Caco-2 (cell line): Measurements from ENCODE around the gene EPYC. TPM values are rescaled to one million over a fixed set of nuclear protein-coding genes. Genes with fewer than 3 reads are reported as not detected.

Experiments used
- Bru-seq: library from RNA; stranded (reverse); fragments of 400-500 nt; gene quantifications from one replicate; lab custom pipeline; 2021; lab: Mats Ljungman, UMichigan
- BruChase-seq, 2 experiments: library from RNA; stranded (reverse); fragments of 400-500 nt; gene quantifications; one replicate each; lab custom pipeline; 2021; lab: Mats Ljungman, UMichigan
- BruUV-seq: library from RNA; stranded (reverse); fragments of 400-500 nt; replicated peaks from 2 replicates; lab custom pipeline; 2021; lab: Mats Ljungman, UMichigan
- CTCF ChIA-PET: fragments of 300-600 bp; sonication (Branson Sonifier 250); formaldehyde crosslinking; loops from one replicate; lab custom pipeline; 2022; ENCODE audit warnings: antibody characterized with exemption; lab: Charles Lee
- POLR2A ChIA-PET: fragments of 300-600 bp; sonication (Branson Sonifier 250); formaldehyde crosslinking; loops from one replicate; lab custom pipeline; 2022; ENCODE audit warnings: antibody characterized with exemption; lab: Charles Lee
- DNase-seq, 2 experiments: peaks; one replicate each; pipeline versions ENCODE4 v3.0.0 to v3.0.0-alpha.2; 2020 to 2022
- H3K27me3 ChIP-seq: replicated peaks from 2 replicates; pipeline ENCODE4 v1.6.0; 2011; ENCODE audit warnings: low read length; ENCODE audit not compliant: control insufficient read depth, insufficient read depth
- H3K36me3 ChIP-seq: 2 replicates; pipeline ENCODE4 v1.5.1; 2011; ENCODE audit warnings: low read length; ENCODE audit not compliant: control insufficient read depth, insufficient read depth
- H3K4me1 ChIP-seq: fragments of 250-450 bp; sonication (Bioruptor Pico); 2 replicates; pipeline ENCODE4 v1.5.1; 2020; ENCODE audit warnings: mild to moderate bottlenecking
- H3K4me3 ChIP-seq: 2 replicates; pipeline ENCODE4 v1.5.1; 2011; ENCODE audit warnings: low read depth, mild to moderate bottlenecking, control low read depth, low read length
- H3K9me3 ChIP-seq: fragments of 250-450 bp; sonication (Bioruptor Pico); 2 replicates; pipeline ENCODE4 v1.5.1; 2020; ENCODE audit warnings: mild to moderate bottlenecking, moderate library complexity
- H3K27ac Mint-ChIP-seq: one replicate; pipeline ENCODE4 v1.8.0; 2022; ENCODE audit warnings: mixed read lengths; ENCODE audit not compliant: unreplicated experiment
- H3K27me3 Mint-ChIP-seq: one replicate; pipeline ENCODE4 v1.8.0; 2022; ENCODE audit warnings: mixed read lengths; ENCODE audit not compliant: insufficient read depth, unreplicated experiment
- H3K36me3 Mint-ChIP-seq: one replicate; pipeline ENCODE4 v1.8.0; 2022; ENCODE audit warnings: mild to moderate bottlenecking, mixed read lengths; ENCODE audit not compliant: insufficient read depth, unreplicated experiment
- H3K4me1 Mint-ChIP-seq: one replicate; pipeline ENCODE4 v1.8.0; 2022; ENCODE audit warnings: low read depth, mixed read lengths; ENCODE audit not compliant: unreplicated experiment
- H3K4me3 Mint-ChIP-seq: one replicate; pipeline ENCODE4 v1.8.0; 2022; ENCODE audit warnings: mild to moderate bottlenecking, moderate library complexity, mixed read lengths; ENCODE audit not compliant: unreplicated experiment
- H3K9me3 Mint-ChIP-seq: one replicate; pipeline ENCODE4 v1.8.0; 2022; ENCODE audit warnings: mixed read lengths; ENCODE audit not compliant: unreplicated experiment
- intact Hi-C: fragments of 100-400 bp; cut with micrococcal nuclease; formaldehyde crosslinking; loops from one replicate; pipeline ENCODE4 v1.10.0; 2022; ENCODE audit not compliant: unreplicated experiment
- long read RNA-seq: library from polyadenylated mRNA; stranded (forward); transcript quantifications from one replicate; pipeline ENCODE4 v2.0.0, GENCODE V29; 2022
- total RNA-seq: library from RNA; stranded (reverse); gene quantifications from 2 replicates; pipeline ENCODE4 v1.2.3, GENCODE V29; 2022
- TF ChIP-seq, protein P1 (sequence below), 2 experiments: fragments of 200-600 bp in 1 of 2; IDR thresholded peaks; 1 replicate in 1 of 2; 2 replicates in 1 of 2; pipeline versions ENCODE4 v1.5.1 to v1.8.0; 2011 to 2022; ENCODE audit warnings: antibody characterized with exemption in 1 of 2, control low read depth in 1 of 2, inconsistent platforms in 1 of 2, low read depth in 1 of 2, low read length in 1 of 2, mild to moderate bottlenecking in 1 of 2, moderate library complexity in 1 of 2; ENCODE audit not compliant: insufficient read depth in 1 of 2, severe bottlenecking in 1 of 2, unreplicated experiment in 1 of 2

EPYC gene, protein sequence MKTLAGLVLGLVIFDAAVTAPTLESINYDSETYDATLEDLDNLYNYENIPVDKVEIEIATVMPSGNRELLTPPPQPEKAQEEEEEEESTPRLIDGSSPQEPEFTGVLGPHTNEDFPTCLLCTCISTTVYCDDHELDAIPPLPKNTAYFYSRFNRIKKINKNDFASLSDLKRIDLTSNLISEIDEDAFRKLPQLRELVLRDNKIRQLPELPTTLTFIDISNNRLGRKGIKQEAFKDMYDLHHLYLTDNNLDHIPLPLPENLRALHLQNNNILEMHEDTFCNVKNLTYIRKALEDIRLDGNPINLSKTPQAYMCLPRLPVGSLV
- total RNA-seq (not detected in 2 replicates), Bru-seq, nascent RNA (not detected), BruChase-seq, experiment 1, labeled RNA remaining after a 2-hour chase (not detected), BruChase-seq, experiment 2, labeled RNA remaining after a 6-hour chase (not detected)
- long read RNA-seq = 0 reads

DNA sequence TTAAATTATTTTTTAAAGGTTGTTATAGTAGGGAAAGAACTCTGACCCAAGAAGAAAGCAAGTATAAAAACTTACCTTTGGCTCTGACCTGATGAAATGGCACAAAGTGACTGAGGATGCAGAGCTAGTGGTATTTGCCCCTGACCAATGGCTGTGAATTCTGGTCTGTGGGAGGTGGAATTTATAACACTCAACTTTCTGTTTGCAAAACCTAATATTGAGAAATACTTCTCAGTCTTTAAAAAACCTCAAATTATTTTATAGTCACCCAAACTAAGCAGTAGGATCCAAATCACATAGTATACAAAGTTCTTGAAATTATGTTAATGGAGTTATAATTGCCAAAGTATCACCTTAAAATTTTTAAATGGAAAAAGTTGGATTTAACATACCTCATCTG is at the start of gene EPYC:
Gene EPYC (minus strand): TSS at position 101 of the 400 bp plus-strand sequence. CDS start 2,407 bp downstream, outside the sequence.
- DNase-seq = no peak
- Mint-ChIP-seq H3K27me3 (peaks cover 3% of the 10 kb centered on the region), H3K36me3 (no peaks in the 10 kb centered on the region), H3K4me3 (no peak within 1 kb of the TSS), H3K4me1 (peaks cover 5% of the 10 kb centered on the region), H3K27ac (no peak within 1 kb of the TSS), H3K9me3 (no peaks in the 10 kb centered on the region)
- CTCF ChIA-PET = no interaction called here
- Histone ChIP-seq H3K4me3 (no peak within 1 kb of the TSS), H3K36me3 (no peaks in the 10 kb centered on the region), H3K27me3 (no peaks in the 10 kb centered on the region), H3K9me3 (no peaks in the 10 kb centered on the region), H3K4me1 (no peaks in the 10 kb centered on the region)
- BruUV-seq = no TSS peak
- TF ChIP-seq, protein P1, sequence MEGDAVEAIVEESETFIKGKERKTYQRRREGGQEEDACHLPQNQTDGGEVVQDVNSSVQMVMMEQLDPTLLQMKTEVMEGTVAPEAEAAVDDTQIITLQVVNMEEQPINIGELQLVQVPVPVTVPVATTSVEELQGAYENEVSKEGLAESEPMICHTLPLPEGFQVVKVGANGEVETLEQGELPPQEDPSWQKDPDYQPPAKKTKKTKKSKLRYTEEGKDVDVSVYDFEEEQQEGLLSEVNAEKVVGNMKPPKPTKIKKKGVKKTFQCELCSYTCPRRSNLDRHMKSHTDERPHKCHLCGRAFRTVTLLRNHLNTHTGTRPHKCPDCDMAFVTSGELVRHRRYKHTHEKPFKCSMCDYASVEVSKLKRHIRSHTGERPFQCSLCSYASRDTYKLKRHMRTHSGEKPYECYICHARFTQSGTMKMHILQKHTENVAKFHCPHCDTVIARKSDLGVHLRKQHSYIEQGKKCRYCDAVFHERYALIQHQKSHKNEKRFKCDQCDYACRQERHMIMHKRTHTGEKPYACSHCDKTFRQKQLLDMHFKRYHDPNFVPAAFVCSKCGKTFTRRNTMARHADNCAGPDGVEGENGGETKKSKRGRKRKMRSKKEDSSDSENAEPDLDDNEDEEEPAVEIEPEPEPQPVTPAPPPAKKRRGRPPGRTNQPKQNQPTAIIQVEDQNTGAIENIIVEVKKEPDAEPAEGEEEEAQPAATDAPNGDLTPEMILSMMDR (IDR thresholded peaks at IDR 0.05; ENCODE audit: insufficient read depth in 1 of 2, low read depth in 1 of 2, low read length in 1 of 2, severe bottlenecking in 1 of 2, unreplicated experiment in 1 of 2) = no peak
- intact Hi-C loops = no loop called here
- POLR2A ChIA-PET = no interaction called here

DNA sequence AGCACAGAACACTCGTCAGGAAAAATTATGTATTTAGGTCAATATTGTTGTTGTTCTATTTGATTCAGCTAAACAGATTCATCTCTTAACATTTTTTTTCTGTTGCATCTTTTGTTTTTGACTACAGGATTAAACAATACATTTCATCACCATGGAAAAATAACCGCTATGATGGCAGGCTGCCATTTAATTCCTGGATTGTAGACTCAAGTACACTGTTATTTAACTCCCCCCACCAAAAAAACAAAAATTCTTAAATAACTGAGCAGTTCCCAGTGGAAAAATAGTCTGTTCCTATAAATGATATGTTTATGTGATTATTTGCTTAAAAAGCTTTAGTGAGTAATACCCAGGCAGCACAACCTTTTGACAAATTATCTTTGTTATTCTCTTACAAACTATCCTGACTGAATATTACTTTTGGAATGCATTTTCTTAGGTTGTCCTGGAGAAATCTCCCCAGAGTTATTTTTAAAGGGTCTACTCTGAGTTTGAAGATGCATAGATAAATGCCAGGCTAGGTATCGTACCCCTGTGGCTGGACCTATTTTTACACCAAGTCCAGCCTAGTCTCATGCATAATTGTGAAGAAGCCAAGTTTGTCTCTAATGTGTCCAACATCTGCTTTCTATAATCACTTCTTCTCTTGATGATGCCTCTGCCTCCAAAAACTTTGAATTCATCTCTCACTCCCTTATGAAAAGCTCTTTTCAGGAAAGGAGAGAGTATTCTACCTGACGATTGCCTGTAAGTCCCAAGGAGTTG is 49.4 kb upstream of the EPYC start:
- no peak for DNase-seq
- Mint-ChIP-seq H3K27me3 (no peaks in the 10 kb centered on the region), H3K4me3 (no peak overlapping the region), H3K27ac (no peak overlapping the region), H3K4me1 (no peaks in the 10 kb centered on the region), H3K36me3 (no peaks in the 10 kb centered on the region), H3K9me3 (no peaks in the 10 kb centered on the region)
- ChIA-PET POLR2A (no interaction called here), CTCF (no interaction called here)
- H3K9me3 ChIP-seq = no peaks in the 10 kb centered on the region
- no peaks in the 10 kb centered on the region for H3K27me3 ChIP-seq
- TF ChIP-seq, protein P1 (IDR thresholded peaks at IDR 0.05; ENCODE audit: insufficient read depth in 1 of 2, low read depth in 1 of 2, low read length in 1 of 2, severe bottlenecking in 1 of 2, unreplicated experiment in 1 of 2) = no peak
- H3K4me3 ChIP-seq = no peak overlapping the region
- intact Hi-C loops = no loop called here
- H3K4me1 ChIP-seq = no peaks in the 10 kb centered on the region
- H3K36me3 ChIP-seq = no peaks in the 10 kb centered on the region
- no TSS peak for BruUV-seq

DNA sequence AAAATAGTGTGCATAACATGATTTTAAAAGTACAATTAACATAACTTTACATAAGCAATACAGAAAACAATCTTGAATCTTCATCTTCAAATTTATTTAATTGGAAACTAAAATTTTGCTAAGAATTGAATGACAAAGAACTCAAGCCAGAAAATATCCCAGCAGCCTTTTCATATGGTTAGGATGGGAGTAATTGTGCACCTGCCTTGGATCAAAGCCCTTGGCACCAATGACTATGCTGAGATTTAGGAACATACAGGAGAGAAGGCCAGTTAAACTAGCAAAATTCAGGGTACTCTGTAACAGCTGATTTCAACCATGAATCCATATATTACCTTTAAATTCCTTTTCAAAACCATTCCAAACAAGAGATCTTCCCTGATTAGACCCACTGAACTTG is 47.3 kb upstream of the EPYC start:
- Mint-ChIP-seq H3K4me1 (no peaks in the 10 kb centered on the region), H3K36me3 (no peaks in the 10 kb centered on the region), H3K27ac (no peak overlapping the region), H3K4me3 (no peak overlapping the region), H3K9me3 (no peaks in the 10 kb centered on the region), H3K27me3 (no peaks in the 10 kb centered on the region)
- no peak for DNase-seq
- no TSS peak for BruUV-seq
- TF ChIP-seq, protein P1 (IDR thresholded peaks at IDR 0.05; ENCODE audit: insufficient read depth in 1 of 2, low read depth in 1 of 2, low read length in 1 of 2, severe bottlenecking in 1 of 2, unreplicated experiment in 1 of 2) = no peak
- Histone ChIP-seq H3K27me3 (no peaks in the 10 kb centered on the region), H3K4me1 (no peaks in the 10 kb centered on the region), H3K9me3 (no peaks in the 10 kb centered on the region), H3K36me3 (no peaks in the 10 kb centered on the region), H3K4me3 (no peak overlapping the region)
- intact Hi-C loops = no loop called here
- ChIA-PET POLR2A (no interaction called here), CTCF (no interaction called here)
